VCaP (cell line): ENCODE data around the gene MRPL19.

ENCODE experiments used
- H3K27ac ChIP-seq: fragments of 450-650 bp; 2 replicates; pipeline ENCODE4 v1.5.1; 2017
- CTCF ChIP-seq: fragments of 450-650 bp; conservative IDR thresholded peaks from 2 replicates; pipeline ENCODE4 v1.5.1; 2017; ENCODE audit warnings: mild to moderate bottlenecking, moderate library complexity

The MRPL19 gene

GRCh38 chr2:75633620-75634019 is 13.0 kb upstream of the MRPL19 start:
- H3K27ac ChIP-seq, result no peak overlapping the region
- TF ChIP-seq CTCF, result no peak

DNA sequence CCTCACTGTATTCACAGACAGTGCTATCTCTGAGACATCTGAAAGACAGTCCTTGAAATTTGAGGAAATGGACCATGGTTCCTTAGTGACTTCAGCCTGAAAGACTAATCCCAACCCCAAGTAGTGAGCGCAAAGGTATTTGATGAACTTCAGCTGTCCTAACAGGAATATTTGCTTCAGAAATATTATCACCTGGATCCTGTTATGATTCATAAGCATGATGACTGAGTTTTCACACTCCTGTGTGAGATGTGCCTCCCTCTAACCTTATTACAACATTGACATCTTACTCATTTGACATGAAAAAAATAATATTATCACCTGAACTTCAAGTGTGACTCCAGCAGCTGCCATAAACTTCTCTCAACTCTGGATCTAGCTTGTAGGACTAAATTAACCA is 11.6 kb upstream of the MRPL19 start:
- no peak for TF ChIP-seq CTCF
- no peak overlapping the region for H3K27ac ChIP-seq

DNA sequence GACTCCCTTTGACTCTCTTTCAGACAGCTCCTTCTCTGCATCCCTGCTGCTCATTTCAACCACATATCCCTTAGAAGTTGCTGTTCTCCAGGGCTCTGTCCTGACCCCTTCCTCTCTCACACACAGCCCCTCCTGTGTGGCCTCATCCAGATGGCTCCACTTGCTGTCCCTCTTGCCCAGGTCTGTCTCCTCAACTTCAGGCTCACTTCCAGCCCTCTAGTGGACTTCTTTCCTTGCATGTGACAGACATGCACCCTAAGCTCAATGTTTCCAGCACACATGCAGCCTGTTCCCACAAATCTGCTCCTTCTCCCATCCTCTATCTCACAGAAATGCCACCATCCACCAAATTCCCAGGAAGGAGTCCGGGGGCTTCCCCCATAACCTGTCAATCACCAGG is 9.0 kb upstream of the MRPL19 start:
- H3K27ac ChIP-seq, result no peak overlapping the region
- no peak; the same call in 1 of the 2 replicates for TF ChIP-seq CTCF

DNA sequence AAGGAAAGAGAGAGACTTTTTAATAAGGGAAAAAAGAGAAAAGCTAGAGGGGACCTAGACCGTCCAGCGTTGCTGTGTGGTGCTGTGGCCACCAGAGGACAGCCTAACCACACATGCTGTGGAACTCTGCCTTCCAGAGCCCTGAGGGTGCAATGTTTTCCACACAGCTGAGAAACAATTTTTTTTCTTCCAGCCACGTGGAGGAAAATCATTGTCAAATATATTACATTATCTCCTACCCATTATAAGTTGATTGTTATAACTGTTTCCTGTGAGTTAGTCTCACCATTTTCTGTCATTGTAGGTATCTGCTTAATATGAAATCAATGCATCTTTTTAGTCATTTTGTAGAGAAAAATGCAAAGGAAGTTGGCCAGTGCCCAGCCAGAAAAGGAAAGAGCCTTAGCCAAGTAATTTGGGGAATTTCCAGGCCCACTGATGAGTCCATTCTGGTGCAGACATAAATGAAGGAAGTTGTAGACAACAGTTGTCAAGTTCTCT is 5.9 kb upstream of the MRPL19 start:
- H3K27ac ChIP-seq, result no peak overlapping the region
- TF ChIP-seq CTCF, result peak; percentile 99

GRCh38 chr2:75641587-75641986 is 5.0 kb upstream of the MRPL19 start:
- H3K27ac ChIP-seq, result no peak overlapping the region

DNA sequence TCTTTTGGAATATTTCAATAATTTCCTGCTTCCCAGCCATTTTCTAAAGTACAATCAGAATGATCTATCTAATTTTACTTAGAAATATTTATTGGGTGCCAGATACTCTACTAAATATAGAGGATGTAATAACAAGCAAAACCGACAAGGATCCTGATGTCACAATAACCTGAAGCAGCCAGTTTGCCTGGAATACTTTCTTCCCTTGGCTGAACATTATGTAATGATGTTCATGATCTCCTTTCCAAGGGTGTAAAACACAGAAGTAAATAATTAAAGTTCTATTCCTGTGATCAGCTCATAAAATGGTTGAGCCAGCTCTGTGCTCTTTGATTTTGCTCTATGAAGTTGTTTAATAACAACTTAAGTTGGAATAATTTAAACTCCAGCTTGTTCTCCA is 2.6 kb upstream of the MRPL19 start:
- no peak overlapping the region for H3K27ac ChIP-seq
- no peak for TF ChIP-seq CTCF

More at GRCh38 chr2:75641587-75641986, 5.0 kb upstream of the MRPL19 start:
- no peak for TF ChIP-seq CTCF

DNA sequence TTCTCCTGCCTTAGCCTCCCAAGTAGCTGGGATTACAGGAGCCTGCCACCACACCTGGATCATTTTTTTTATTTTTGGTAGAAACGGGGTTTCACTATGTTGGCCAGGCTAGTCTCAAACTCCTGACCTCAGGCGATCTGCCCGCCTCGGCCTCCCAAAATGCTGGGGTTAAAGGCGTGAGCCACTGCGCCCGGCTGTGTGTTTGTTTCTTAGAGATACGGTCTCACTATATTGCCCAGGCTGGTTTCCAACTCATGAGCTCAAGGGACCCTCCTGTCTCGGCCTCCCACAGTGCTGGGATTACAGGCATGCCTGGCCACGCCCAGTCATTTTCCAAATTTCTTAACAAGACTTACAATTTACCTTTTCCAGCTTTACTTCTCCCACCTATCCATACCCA is 940 bp upstream of the MRPL19 start:
- peak overlapping the region; percentile 83; the same call in 1 of the 2 replicates for H3K27ac ChIP-seq
- no peak for TF ChIP-seq CTCF
